Activated CD4-positive, alpha-beta T cell treated with anti-CD3 and anti-CD28 coated beads, Interleukin-2, amount 50 U/mL, for 48 hours (primary cell): Measurements from ENCODE around the gene ST6GALNAC3.
A peak's percentile ranks its signal among the peaks of the same experiment; 100 is the strongest.

Experiments used
- DNase-seq, 2 experiments: peaks; one replicate each; pipeline ENCODE4 v3.0.0-alpha.2; 2020

The ST6GALNAC3 gene

GRCh38 chr1:76147917-76148316 is 73.4 kb downstream of the ST6GALNAC3 start:
- DNase-seq: no peak

GRCh38 chr1:76148460-76148859 is 73.9 kb downstream of the ST6GALNAC3 start:
- no peak for DNase-seq

- DNase-seq: no peak
Measured at GRCh38 chr1:76153841-76154205, 79.3 kb downstream of the ST6GALNAC3 start.

GRCh38 chr1:76154206-76154956 is 79.8 kb downstream of the ST6GALNAC3 start:
- DNase-seq: peak; percentile 78 to 83

GRCh38 chr1:76156987-76157386 is 82.4 kb downstream of the ST6GALNAC3 start:
- DNase-seq: no peak

GRCh38 chr1:76158126-76158525 is 83.6 kb downstream of the ST6GALNAC3 start:
- no peak for DNase-seq

GRCh38 chr1:76160225-76160624 is 85.7 kb downstream of the ST6GALNAC3 start:
- no peak for DNase-seq

GRCh38 chr1:76161451-76161850 is 86.9 kb downstream of the ST6GALNAC3 start:
- DNase-seq: no peak

- no peak for DNase-seq
Measured at GRCh38 chr1:76162254-76162653, 87.7 kb downstream of the ST6GALNAC3 start.

- DNase-seq: no peak
Measured at GRCh38 chr1:76164165-76164564, 89.6 kb downstream of the ST6GALNAC3 start.

- no peak for DNase-seq
Measured at GRCh38 chr1:76170084-76170483, 95.5 kb downstream of the ST6GALNAC3 start.

- DNase-seq: no peak
Measured at GRCh38 chr1:76170513-76170912, 96.0 kb downstream of the ST6GALNAC3 start.

GRCh38 chr1:76176000-76176399 is 101.5 kb downstream of the ST6GALNAC3 start:
- DNase-seq: peak; percentile 23 to 37

- DNase-seq: no peak
Measured at GRCh38 chr1:76177615-76178014, 103.1 kb downstream of the ST6GALNAC3 start.

- DNase-seq: no peak
Measured at GRCh38 chr1:76179219-76179698, 104.7 kb downstream of the ST6GALNAC3 start.

- no peak for DNase-seq
Measured at GRCh38 chr1:76185207-76185606, 110.7 kb downstream of the ST6GALNAC3 start.

GRCh38 chr1:76186554-76187170 is 112.1 kb downstream of the ST6GALNAC3 start:
- DNase-seq: no peak

GRCh38 chr1:76187436-76187835 is 112.9 kb downstream of the ST6GALNAC3 start:
- no peak for DNase-seq

- DNase-seq: no peak
Measured at GRCh38 chr1:76189310-76189709, 114.8 kb downstream of the ST6GALNAC3 start.

GRCh38 chr1:76190749-76191424 is 116.3 kb downstream of the ST6GALNAC3 start:
- no peak for DNase-seq

- DNase-seq: no peak
Measured at GRCh38 chr1:76191561-76191960, 117.0 kb downstream of the ST6GALNAC3 start.

- DNase-seq: no peak
Measured at GRCh38 chr1:76198452-76198851, 123.9 kb downstream of the ST6GALNAC3 start.

GRCh38 chr1:76202670-76203069 is 128.1 kb downstream of the ST6GALNAC3 start:
- DNase-seq: no peak

GRCh38 chr1:76203127-76203526 is 128.6 kb downstream of the ST6GALNAC3 start:
- DNase-seq: no peak
